SK-N-SH (cell line): ENCODE measurements around the gene MRPS34. TPM values are rescaled to one million over a fixed set of nuclear protein-coding genes. Genes with fewer than 3 reads are reported as not detected.
A peak's percentile ranks its signal among the peaks of the same experiment; 100 is the strongest.

Experiments used
- CTCF ChIA-PET: fragments of 300-600, 350-600 bp; formaldehyde crosslinking; extraction: SDS; loops from one replicate; lab custom pipeline; 2021; lab: Yijun Ruan, JAX
- POLR2A ChIA-PET: fragments of 350-600 bp; sonication (Branson Sonifier 250); formaldehyde crosslinking; extraction: SDS; loops from one replicate; lab custom pipeline; 2020; ENCODE audit warnings: antibody characterized with exemption, inconsistent platforms; lab: Yijun Ruan, JAX
- DNase-seq: peaks from one replicate; pipeline ENCODE4 v3.0.0; 2012
- H2AFZ ChIP-seq: fragments of 200-600 bp; sonication (generic); 2 replicates; pipeline ENCODE4 v1.8.1; 2016; ENCODE audit warnings: antibody characterized with exemption, mild to moderate bottlenecking, low read depth
- H3F3A ChIP-seq: fragments of 200-600 bp; sonication (generic); replicated peaks from 2 replicates; pipeline ENCODE3; 2016; ENCODE audit warnings: antibody characterized with exemption, mild to moderate bottlenecking; ENCODE audit not compliant: insufficient read depth
- H3K27ac ChIP-seq, 2 experiments: fragments of 200-500 bp in 1 of 2; fragments of 200-600 bp in 1 of 2; sonication (Bioruptor generic) in 1 of 2; sonication (generic), shearing (Covaris generic) in 1 of 2; 2 replicates each; pipeline versions ENCODE4 v1.5.1 to v1.6.1; 2014 to 2016; ENCODE audit warnings: low read depth in 2 of 2, inconsistent platforms in 1 of 2, low read length in 1 of 2, mild to moderate bottlenecking in 1 of 2, mixed read lengths in 1 of 2
- H3K27me3 ChIP-seq: fragments of 200-600 bp; sonication (generic), shearing (Covaris generic); 2 replicates; pipeline ENCODE4 v1.6.1; 2016; ENCODE audit warnings: mixed run types; ENCODE audit not compliant: insufficient read depth
- H3K36me3 ChIP-seq, 2 experiments: fragments of 200-500 bp in 1 of 2; fragments of 200-600 bp in 1 of 2; sonication (Bioruptor generic) in 1 of 2; sonication (generic) in 1 of 2; replicated peaks in 1 of 2; 2 replicates each; pipeline versions ENCODE3 to v1.5.1; 2014 to 2016; ENCODE audit warnings: low read length in 1 of 2, mild to moderate bottlenecking in 1 of 2; ENCODE audit not compliant: insufficient read depth in 2 of 2, control insufficient read depth in 1 of 2
- H3K4me1 ChIP-seq, 2 experiments: fragments of 200-500 bp in 1 of 2; fragments of 200-600 bp in 1 of 2; sonication (Bioruptor generic) in 1 of 2; sonication (generic), shearing (Covaris generic) in 1 of 2; 2 replicates each; pipeline versions ENCODE4 v1.5.1 to v1.6.1; 2014 to 2016; ENCODE audit warnings: low read depth in 1 of 2, low read length in 1 of 2, mixed run types in 1 of 2; ENCODE audit not compliant: insufficient read depth in 2 of 2, control insufficient read depth in 1 of 2
- H3K4me2 ChIP-seq: fragments of 200-600 bp; sonication (generic), shearing (Covaris generic); 2 replicates; pipeline ENCODE4 v1.6.1; 2017; ENCODE audit warnings: mixed run types
- H3K4me3 ChIP-seq, 2 experiments: fragments of 200-500 bp in 1 of 2; fragments of 200-600 bp in 1 of 2; sonication (Bioruptor generic) in 1 of 2; sonication (generic), shearing (Covaris generic) in 1 of 2; 2 replicates each; pipeline versions ENCODE4 v1.5.1 to v1.8.1; 2014 to 2016; ENCODE audit warnings: low read depth in 2 of 2, inconsistent platforms in 1 of 2, low read length in 1 of 2, mild to moderate bottlenecking in 1 of 2, mixed read lengths in 1 of 2, moderate library complexity in 1 of 2
- H3K79me2 ChIP-seq: fragments of 200-600 bp; sonication (generic); 2 replicates; pipeline ENCODE4 v1.8.1; 2017; ENCODE audit warnings: mild to moderate bottlenecking; ENCODE audit not compliant: insufficient read depth
- H3K9ac ChIP-seq: fragments of 200-600 bp; sonication (generic); 2 replicates; pipeline ENCODE4 v1.6.1; 2017; ENCODE audit warnings: mixed run types
- H3K9me2 ChIP-seq: fragments of 200-600 bp; sonication (generic); 2 replicates; pipeline ENCODE4 v1.6.1; 2017; ENCODE audit warnings: mixed run types
- H3K9me3 ChIP-seq: fragments of 200-600 bp; sonication (generic); 2 replicates; pipeline ENCODE4 v1.6.1; 2017; ENCODE audit warnings: mixed run types, mild to moderate bottlenecking, moderate library complexity
- H4K20me1 ChIP-seq: fragments of 200-600 bp; sonication (generic); 2 replicates; pipeline ENCODE4 v1.6.1; 2017; ENCODE audit warnings: mild to moderate bottlenecking, mixed run types; ENCODE audit not compliant: insufficient read depth
- EZH2phosphoT487 ChIP-seq: fragments of 200-600 bp; sonication (generic); IDR thresholded peaks from 2 replicates; pipeline ENCODE4 v1.6.1; 2017; ENCODE audit warnings: low read depth, mixed run types, mild to moderate bottlenecking, antibody characterized with exemption, moderate library complexity, borderline replicate concordance
- FOXJ3 ChIP-seq: sonication (generic); formaldehyde crosslinking; IDR thresholded peaks from 2 replicates; pipeline ENCODE4 v1.5.1; 2020; ENCODE audit warnings: mild to moderate bottlenecking, missing genetic modification reagents
- FOXM1 ChIP-seq: IDR thresholded peaks from 2 replicates; pipeline ENCODE4 v1.4.0; 2012; ENCODE audit warnings: low read depth, mild to moderate bottlenecking
- GABPA ChIP-seq: IDR thresholded peaks from 2 replicates; pipeline ENCODE4 v1.4.0; 2012; ENCODE audit warnings: low read depth, mild to moderate bottlenecking
- IRF3 ChIP-seq: fragments of 150-350 bp; IDR thresholded peaks from 2 replicates; pipeline ENCODE4 v1.6.1; 2016; ENCODE audit warnings: mild to moderate bottlenecking, low read depth, low read length
- JUND ChIP-seq: IDR thresholded peaks from 2 replicates; pipeline ENCODE4 v1.4.0; 2012
- NRF1 ChIP-seq: IDR thresholded peaks from 2 replicates; pipeline ENCODE4 v1.6.1; 2012; ENCODE audit warnings: low read depth, mild to moderate bottlenecking, low read length
- PBX3 ChIP-seq: IDR thresholded peaks from 2 replicates; pipeline ENCODE4; 2012
- RAD21 ChIP-seq: IDR thresholded peaks from 2 replicates; pipeline ENCODE4 v1.6.1; 2012; ENCODE audit warnings: mild to moderate bottlenecking, low read length
- RXRA ChIP-seq: IDR thresholded peaks from 2 replicates; pipeline ENCODE4 v1.4.0; 2012; ENCODE audit warnings: low read depth, mild to moderate bottlenecking, borderline replicate concordance
- TAF1 ChIP-seq: IDR thresholded peaks from 2 replicates; pipeline ENCODE4 v1.6.1; 2012; ENCODE audit warnings: low read depth, mild to moderate bottlenecking, low read length, moderate library complexity, borderline replicate concordance
- TCF12 ChIP-seq: IDR thresholded peaks from 2 replicates; pipeline ENCODE4 v1.4.0; 2012
- USF1 ChIP-seq: IDR thresholded peaks from 2 replicates; pipeline ENCODE4 v1.4.0; 2012; ENCODE audit warnings: low read depth, borderline replicate concordance
- USF2 ChIP-seq: fragments of 150-350 bp; IDR thresholded peaks from 2 replicates; pipeline ENCODE4 v1.6.1; 2017; ENCODE audit warnings: antibody characterized with exemption, low read length, low read depth, borderline replicate concordance
- ZBTB33 ChIP-seq: IDR thresholded peaks from 2 replicates; pipeline ENCODE4 v1.4.0; 2012; ENCODE audit warnings: low read depth, borderline replicate concordance
- WGBS: methylation state at CpG from one replicate; pipeline ENCODE4 v1.1.6; 2017; ENCODE audit warnings: low lambda C conversion rate; 5-methylcytosine and 5-hydroxymethylcytosine counted together
- polyA plus RNA-seq, 3 experiments: library from polyadenylated mRNA; depleted of rRNA; stranded (reverse); fragments of >200 nt; gene quantifications; 2 replicates each; pipeline ENCODE4 v1.2.3, GENCODE V29; 2012

The MRPS34 gene
- polyA plus RNA-seq, 1 of the 3 experiments (the other 2 are of a cell fraction): 156 TPM

- no peak for TF ChIP-seq IRF3
- no peak for TF ChIP-seq USF2
- no peak for TF ChIP-seq TCF12
- no peak for TF ChIP-seq RAD21
- TF ChIP-seq EZH2phosphoT487: no peak
- TF ChIP-seq NRF1: no peak
- TF ChIP-seq RXRA: no peak
- no peak for TF ChIP-seq USF1
- no peak for TF ChIP-seq FOXJ3 (CRISPR knock-in tag)
- no peak for TF ChIP-seq JUND
- TF ChIP-seq TAF1: no peak
- no peak for TF ChIP-seq ZBTB33
- TF ChIP-seq PBX3: no peak
- TF ChIP-seq FOXM1: no peak
- no peak for TF ChIP-seq GABPA
- TF ChIP-seq, all 33 proteins: peak for 0
- Histone ChIP-seq H3F3A (peaks cover 11% of the 10 kb centered on the region), H3K9ac (no peak overlapping the region; the same call in 1 of the 2 replicates), H3K4me1 (peaks cover 0 to 32% of the 10 kb centered on the region in 2 experiments; a peak in 2 of 4 replicates), H3K9me3 (no peaks in the 10 kb centered on the region), H3K79me2 (peaks cover 31% of the 10 kb centered on the region), H3K27ac (no peak overlapping the region; a peak in 1 of 4 replicates), H3K9me2 (no peaks in the 10 kb centered on the region), H3K4me3 (peak overlapping the region; percentile 90 to 91), H3K36me3 (peaks cover 6 to 39% of the 10 kb centered on the region in 2 experiments), H3K4me2 (peak overlapping the region; percentile 95), H3K27me3 (no peaks in the 10 kb centered on the region), H4K20me1 (peaks cover 9% of the 10 kb centered on the region; the same call in 1 of the 2 replicates), H2AFZ (no peak overlapping the region)
- CTCF ChIA-PET: interaction anchor here (0.5 to 4.4 kb wide), 7 partner anchors 9 to 373 kb away, joined by 3 to 40 read pairs (median 3); partner anchors contain the start of genes NUBP2 and SPSB3
- WGBS: 87% methylated on average over 7 of the region's 7 CpGs
- no peak for DNase-seq
- POLR2A ChIA-PET: interaction anchor here (1.0 kb wide), 1 partner anchor 8 kb away, joined by 3 read pairs; the partner anchor contains the start of genes NUBP2 and SPSB3
These were observed 1.5 kb upstream of the MRPS34 start for GRCh38 chr16:1774448-1774780.
